ENCODE data around the gene SEH1L.
"Not testable (repeated sequence)": the region's sequence is repeated elsewhere in the genome, so short reads cannot be mapped to it uniquely, and the experiment has no call there.

Gene SEH1L

DNA sequence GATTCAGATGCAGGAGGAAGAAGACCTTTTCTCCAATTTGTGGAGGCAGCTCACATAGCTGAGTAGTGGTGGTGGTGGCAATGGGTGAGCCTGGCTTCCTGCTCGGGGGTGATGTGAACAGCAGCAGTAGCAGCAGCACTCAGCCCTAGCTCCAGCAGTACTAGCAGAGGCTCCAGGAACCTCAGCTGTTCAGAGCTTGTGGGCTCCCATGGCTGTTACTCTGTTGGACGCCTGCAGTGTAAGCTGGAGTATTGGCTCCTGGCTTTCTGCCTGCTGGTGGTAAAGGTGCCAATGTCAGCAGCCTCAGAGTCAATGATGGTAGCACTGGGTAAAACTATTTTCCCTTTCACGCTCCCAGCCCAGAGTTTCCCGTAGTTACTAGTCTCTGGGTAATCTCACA is 3.1 kb upstream of the SEH1L start:
- DNase-seq: no peak

DNA sequence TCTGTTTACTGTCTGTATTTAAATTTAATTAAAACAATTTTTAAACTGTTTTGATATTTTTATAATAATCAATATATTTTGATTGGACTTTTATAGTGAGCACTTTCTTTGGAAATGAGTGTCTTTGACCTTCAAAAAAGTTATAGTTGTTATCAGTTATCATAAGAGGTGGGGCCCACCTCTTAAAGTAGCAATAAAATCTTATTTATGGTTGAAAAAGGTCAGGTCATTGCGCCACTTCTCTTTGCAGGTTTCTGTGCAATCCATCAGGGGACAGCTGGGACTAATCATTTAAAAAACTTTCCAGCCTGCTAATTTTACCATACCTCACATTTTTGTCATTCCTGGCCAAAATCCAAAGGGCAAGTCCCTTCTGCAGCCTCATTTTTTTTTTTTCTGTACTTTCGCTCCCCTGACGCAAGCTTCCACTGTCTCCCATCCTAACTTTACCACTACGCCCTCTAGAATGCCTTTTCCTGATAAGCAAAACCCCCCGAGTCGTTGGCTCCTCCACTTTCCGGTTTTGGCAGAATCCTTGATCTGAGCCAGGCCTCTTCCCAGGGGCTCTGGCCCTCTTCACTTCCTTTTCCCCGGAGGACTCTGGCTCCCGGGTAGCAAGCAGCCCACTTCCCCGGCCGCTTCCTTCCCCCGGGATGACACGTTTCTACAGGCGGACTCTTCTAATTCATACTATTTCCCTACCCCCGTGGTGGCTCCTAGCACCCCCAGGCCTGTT is 1.1 kb upstream of the SEH1L start:
- no peak for DNase-seq

DNA sequence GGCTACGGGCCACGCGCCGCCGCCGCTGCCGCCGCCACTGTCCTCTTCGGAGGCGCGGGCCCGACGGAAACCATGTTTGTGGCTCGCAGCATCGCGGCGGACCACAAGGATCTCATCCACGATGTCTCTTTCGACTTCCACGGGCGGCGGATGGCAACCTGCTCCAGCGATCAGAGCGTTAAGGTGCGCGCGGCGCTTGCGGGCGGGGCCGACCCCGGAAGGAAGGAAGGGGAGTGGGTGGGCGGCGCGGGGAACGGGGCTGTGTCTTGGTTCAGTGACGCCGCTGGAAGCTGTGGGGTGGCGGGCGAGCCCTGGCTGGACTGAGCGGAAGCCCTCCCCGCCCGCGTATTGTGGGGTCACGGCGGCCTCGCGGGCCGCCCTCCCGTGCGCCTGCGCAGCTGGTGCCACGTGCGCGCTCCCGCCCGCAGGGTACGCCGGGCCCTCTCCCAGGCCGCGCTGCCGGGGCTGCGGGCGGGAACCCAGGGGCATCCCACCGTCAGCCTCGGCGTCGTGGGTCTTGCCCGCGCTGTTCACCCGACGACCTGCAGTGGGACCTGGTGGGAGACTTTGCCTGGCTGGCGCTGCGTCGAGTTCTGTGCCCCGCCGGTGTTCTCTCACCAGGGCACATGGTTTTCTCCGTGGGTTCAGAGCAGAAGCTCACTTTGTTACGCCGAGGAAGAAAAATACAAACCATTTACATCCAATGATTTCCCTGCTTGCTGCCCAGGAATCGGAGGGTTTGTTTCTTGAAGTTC is 416 bp downstream of the SEH1L start:
- peak; percentile 83 for DNase-seq

- no peak for DNase-seq
Measured at GRCh38 chr18:12958478-12958877, 10.7 kb downstream of the SEH1L start.

DNA sequence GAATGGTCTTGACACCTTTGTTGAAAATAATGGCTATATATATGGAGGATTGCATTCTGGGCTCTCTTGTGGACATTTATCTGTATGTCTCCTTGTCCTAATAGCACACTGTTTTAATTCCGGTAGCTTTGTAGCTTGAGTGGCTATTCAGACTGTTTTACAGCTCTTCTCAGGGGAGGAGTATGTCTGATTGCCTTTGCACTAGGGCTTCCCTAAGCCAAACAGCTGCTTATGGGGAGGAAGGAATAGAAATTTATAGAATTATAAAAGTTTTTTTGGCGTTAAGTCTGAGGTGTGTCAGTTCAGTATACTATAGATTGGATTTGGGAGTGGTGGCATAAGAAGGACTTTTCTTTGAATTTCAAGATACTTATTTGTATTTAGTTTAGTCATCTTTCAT is 12.6 kb downstream of the SEH1L start:
- DNase-seq: no peak

DNA sequence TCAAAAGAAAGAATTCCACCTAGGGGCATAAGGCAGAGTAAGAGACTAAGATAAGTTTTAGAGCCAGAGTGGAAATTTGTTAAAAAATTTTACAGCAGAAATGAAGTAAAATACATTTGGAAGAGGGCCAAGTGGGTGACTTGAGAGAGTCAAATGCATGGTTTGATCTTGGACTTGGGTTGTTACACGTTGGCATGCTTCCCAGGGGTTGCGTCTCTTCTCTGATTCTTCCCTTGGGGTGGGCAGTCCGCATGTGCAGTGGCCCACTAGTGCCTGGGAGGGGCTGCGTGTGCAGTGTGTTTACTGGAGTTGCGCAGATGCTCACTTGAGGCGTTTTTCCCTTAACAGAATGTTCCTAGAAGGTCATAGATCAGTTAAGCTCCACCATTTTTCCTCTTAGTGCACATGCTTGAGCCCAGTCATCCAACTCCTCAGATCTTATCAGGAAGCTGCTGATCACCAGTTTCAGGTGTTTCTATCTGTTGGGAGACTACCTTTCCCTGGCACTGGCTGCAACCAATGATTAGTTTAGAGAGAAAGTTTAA is 13.1 kb downstream of the SEH1L start:
- no peak for DNase-seq

GRCh38 chr18:12963069-12963468 is 15.3 kb downstream of the SEH1L start:
- no peak for DNase-seq

DNA sequence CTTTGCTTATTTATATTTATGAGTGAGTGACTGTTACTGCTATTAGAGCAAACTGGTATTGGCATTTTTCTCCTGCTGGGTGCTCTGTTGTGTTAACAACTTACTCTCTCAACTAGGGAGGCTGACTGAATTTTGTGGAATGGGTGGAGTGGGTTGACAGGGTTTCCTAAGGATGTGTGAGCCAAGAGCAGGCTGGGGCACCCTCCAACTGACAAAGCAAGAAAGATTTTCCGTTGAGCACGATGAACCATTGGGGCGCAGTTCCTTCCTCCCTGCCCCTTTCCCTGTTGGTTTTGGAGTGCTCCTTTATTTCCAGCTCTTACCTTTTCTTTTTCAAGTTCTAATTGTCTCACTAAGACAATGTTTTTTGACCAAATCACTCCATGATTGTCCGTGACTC is 20.3 kb downstream of the SEH1L start:
- no peak for DNase-seq

GRCh38 chr18:12968619-12969018 is 20.8 kb downstream of the SEH1L start:
- DNase-seq: no peak

DNA sequence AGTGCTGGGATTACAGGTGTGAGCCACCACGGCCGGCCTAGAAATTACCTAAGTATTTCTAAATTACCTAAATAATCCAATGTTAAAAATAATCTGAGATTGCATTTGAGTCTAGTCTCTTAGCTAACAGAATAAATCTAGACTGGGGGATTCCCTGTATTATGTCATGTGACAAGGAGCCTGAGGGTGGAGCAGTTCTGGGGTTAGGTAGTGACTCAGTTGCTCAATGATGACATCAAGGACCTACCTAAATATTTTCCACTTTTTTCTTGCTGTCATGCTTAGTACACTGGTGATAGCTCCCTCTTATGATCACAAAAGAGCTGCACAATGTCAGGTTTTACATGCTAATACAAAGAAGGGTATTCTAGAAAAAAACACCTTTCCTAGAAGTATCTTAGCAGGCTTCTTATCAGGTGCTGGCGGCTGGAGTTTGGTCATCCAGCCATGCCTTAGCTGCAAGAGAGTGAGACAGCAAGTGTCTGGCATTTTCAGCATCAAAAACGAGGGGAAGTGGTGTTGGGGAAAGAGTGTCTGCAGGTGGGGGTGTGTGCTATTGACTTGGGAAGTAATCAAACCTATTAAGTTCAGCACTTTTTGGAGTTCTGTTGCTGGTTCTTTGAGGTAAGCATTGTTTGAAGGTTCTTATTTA is 25.9 kb downstream of the SEH1L start:
- no peak for DNase-seq

DNA sequence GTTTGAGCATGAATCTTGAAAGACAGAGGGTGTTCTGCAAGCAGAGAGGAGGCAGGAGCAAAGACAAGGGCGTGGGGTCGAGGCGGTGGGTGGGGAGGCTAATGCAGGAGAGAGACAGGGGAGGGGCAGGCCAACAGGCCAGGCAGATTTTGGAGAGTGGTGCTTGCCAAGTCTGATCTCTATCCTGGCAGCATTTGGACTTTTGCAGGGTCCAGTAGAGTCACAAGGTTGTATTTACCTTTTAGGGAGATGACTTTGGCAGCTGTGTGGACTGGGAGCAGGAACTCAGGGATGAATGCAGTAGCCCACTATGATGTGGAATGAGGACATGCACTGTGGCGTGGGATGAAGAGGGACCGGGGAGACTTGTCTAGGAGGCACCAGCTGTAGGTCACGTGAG is 27.7 kb downstream of the SEH1L start:
- DNase-seq: no peak

DNA sequence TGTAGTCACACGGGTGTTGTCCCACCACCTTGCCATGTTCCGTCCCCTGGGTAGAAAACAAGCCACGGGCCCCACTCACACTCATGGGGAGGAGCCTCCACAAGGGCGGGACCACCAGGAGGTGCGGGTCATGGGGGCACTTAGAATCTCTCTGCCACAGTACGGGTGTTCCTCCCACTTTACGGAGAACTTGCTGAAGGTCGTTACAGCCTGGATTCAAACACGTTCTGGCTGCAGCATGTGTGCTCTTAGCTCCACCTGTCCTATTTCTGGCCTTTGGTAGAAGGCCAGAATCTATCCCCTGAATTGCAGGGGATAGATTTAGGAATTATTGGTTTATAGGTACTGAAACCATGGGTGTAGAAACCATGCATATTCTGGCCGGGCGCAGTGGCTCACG is 28.5 kb downstream of the SEH1L start:
- no peak for DNase-seq

- DNase-seq: not testable (repeated sequence)
Measured at GRCh38 chr18:12980065-12980464, 32.3 kb downstream of the SEH1L start.

- no peak for DNase-seq
Measured at GRCh38 chr18:12989397-12990122, 41.7 kb downstream of the SEH1L start.

- DNase-seq: no peak
Measured at GRCh38 chr18:12990123-12990475, 42.3 kb downstream of the SEH1L start.

- no peak for DNase-seq
Measured at GRCh38 chr18:12990641-12990966, 42.8 kb downstream of the SEH1L start.

- DNase-seq: peak; percentile 99
Measured at GRCh38 chr18:12990967-12991820, 43.4 kb downstream of the SEH1L start, which contains the start of gene CEP192. CEP192 (plus strand) TSS chr18:12991362; CDS start chr18:12999425, 8,063 bp downstream.

- no peak for DNase-seq
Measured at GRCh38 chr18:12991821-12992179, 44.0 kb downstream of the SEH1L start.

- DNase-seq: no peak
Measured at GRCh38 chr18:12993439-12993838, 45.6 kb downstream of the SEH1L start.

GRCh38 chr18:12995424-12995823 is 47.6 kb downstream of the SEH1L start:
- DNase-seq: no peak

- DNase-seq: no peak
Measured at GRCh38 chr18:12995952-12996477, 48.2 kb downstream of the SEH1L start.

All from NCI-H1417 treated with DMSO at 0.1 percent for 48 hours (cell line).